HEK293 (cell line): ENCODE results near the gene MGST3.
A peak's percentile ranks its signal among the peaks of the same experiment; 100 is the strongest.

ENCODE experiments used
- GLIS2 ChIP-seq: fragments of 450-650 bp; formaldehyde crosslinking; IDR thresholded peaks from 2 replicates; pipeline ENCODE4 v1.5.1; 2016; ENCODE audit warnings: missing biosample characterization, missing genetic modification characterization
- HOXD13 ChIP-seq: sonication (generic); formaldehyde crosslinking; IDR thresholded peaks from 2 replicates; pipeline ENCODE4 v1.8.0; 2022; ENCODE audit warnings: missing genetic modification reagents, borderline replicate concordance
- IKZF3 ChIP-seq: fragments of 450-650 bp; IDR thresholded peaks from 2 replicates; pipeline ENCODE4 v1.5.0; 2018; ENCODE audit warnings: missing biosample characterization, mild to moderate bottlenecking, missing genetic modification characterization, moderate library complexity
- KLF16 ChIP-seq: fragments of 450-650 bp; formaldehyde crosslinking; IDR thresholded peaks from 2 replicates; pipeline ENCODE4 v1.5.1; 2017; ENCODE audit warnings: missing biosample characterization, missing genetic modification characterization
- KLF8 ChIP-seq: fragments of 450-650 bp; formaldehyde crosslinking; IDR thresholded peaks from 2 replicates; pipeline ENCODE4 v1.5.1; 2016; ENCODE audit warnings: missing biosample characterization, missing genetic modification characterization
- KLF9 ChIP-seq: fragments of 450-650 bp; formaldehyde crosslinking; IDR thresholded peaks from 2 replicates; pipeline ENCODE4 v1.5.1; 2016; ENCODE audit warnings: missing biosample characterization, missing genetic modification characterization, low read depth
- PRDM6 ChIP-seq: fragments of 450-650 bp; formaldehyde crosslinking; IDR thresholded peaks from 2 replicates; pipeline ENCODE4 v1.5.1; 2017; ENCODE audit warnings: missing biosample characterization, missing genetic modification characterization
- YY1 ChIP-seq: fragments of 450-650 bp; formaldehyde crosslinking; IDR thresholded peaks from 2 replicates; pipeline ENCODE4 v1.5.1; 2018; ENCODE audit warnings: missing biosample characterization, missing genetic modification characterization
- YY2 ChIP-seq: fragments of 450-650 bp; formaldehyde crosslinking; IDR thresholded peaks from 2 replicates; pipeline ENCODE4 v1.5.1; 2016; ENCODE audit warnings: missing biosample characterization, missing genetic modification characterization
- ZBTB8A ChIP-seq: fragments of 450-650 bp; formaldehyde crosslinking; IDR thresholded peaks from 2 replicates; pipeline ENCODE4 v1.5.1; 2016; ENCODE audit warnings: missing biosample characterization, missing genetic modification characterization
- ZEB2 ChIP-seq: fragments of 450-650 bp; formaldehyde crosslinking; IDR thresholded peaks from 2 replicates; pipeline ENCODE4 v1.5.1; 2016; ENCODE audit warnings: missing biosample characterization, missing genetic modification characterization
- ZFHX2 ChIP-seq: fragments of 450-650 bp; formaldehyde crosslinking; conservative IDR thresholded peaks from 2 replicates; pipeline ENCODE4 v1.5.1; 2016; ENCODE audit warnings: missing biosample characterization, missing genetic modification characterization
- ZFP69B ChIP-seq: fragments of 450-650 bp; formaldehyde crosslinking; IDR thresholded peaks from 2 replicates; pipeline ENCODE4 v1.5.1; 2016; ENCODE audit warnings: missing biosample characterization, missing genetic modification characterization
- ZIC2 ChIP-seq: fragments of 450-650 bp; formaldehyde crosslinking; IDR thresholded peaks from 2 replicates; pipeline ENCODE4 v1.5.1; 2016; ENCODE audit warnings: missing biosample characterization, missing genetic modification characterization
- ZNF133 ChIP-seq: fragments of 450-650 bp; formaldehyde crosslinking; IDR thresholded peaks from 2 replicates; pipeline ENCODE4 v1.5.1; 2016; ENCODE audit warnings: missing biosample characterization, missing genetic modification characterization
- ZNF138 ChIP-seq: fragments of 450-650 bp; formaldehyde crosslinking; IDR thresholded peaks from 2 replicates; pipeline ENCODE4 v1.5.1; 2016; ENCODE audit warnings: missing biosample characterization, missing genetic modification characterization, borderline replicate concordance
- ZNF146 ChIP-seq: fragments of 450-650 bp; formaldehyde crosslinking; IDR thresholded peaks from 2 replicates; pipeline ENCODE4 v1.5.1; 2016; ENCODE audit warnings: missing biosample characterization, missing genetic modification characterization
- ZNF155 ChIP-seq: fragments of 450-650 bp; formaldehyde crosslinking; IDR thresholded peaks from 2 replicates; pipeline ENCODE4 v1.5.1; 2016; ENCODE audit warnings: missing biosample characterization, missing genetic modification characterization
- ZNF221 ChIP-seq: fragments of 450-650 bp; formaldehyde crosslinking; IDR thresholded peaks from 2 replicates; pipeline ENCODE4 v1.5.1; 2017; ENCODE audit warnings: missing biosample characterization, missing genetic modification characterization, borderline replicate concordance
- ZNF239 ChIP-seq: fragments of 450-650 bp; formaldehyde crosslinking; IDR thresholded peaks from 2 replicates; pipeline ENCODE4 v1.5.1; 2016; ENCODE audit warnings: missing biosample characterization, missing genetic modification characterization
- ZNF292 ChIP-seq: fragments of 450-650 bp; formaldehyde crosslinking; IDR thresholded peaks from 2 replicates; pipeline ENCODE4 v1.5.1; 2016; ENCODE audit warnings: low read depth, missing biosample characterization, missing genetic modification characterization, borderline replicate concordance
- ZNF341 ChIP-seq: fragments of 450-650 bp; formaldehyde crosslinking; IDR thresholded peaks from 2 replicates; pipeline ENCODE4; 2016; ENCODE audit warnings: low read depth, missing biosample characterization, missing genetic modification characterization
- ZNF362 ChIP-seq: fragments of 450-650 bp; formaldehyde crosslinking; IDR thresholded peaks from 2 replicates; pipeline ENCODE4 v1.5.1; 2016; ENCODE audit warnings: missing biosample characterization, missing genetic modification characterization
- ZNF449 ChIP-seq: fragments of 450-650 bp; formaldehyde crosslinking; IDR thresholded peaks from 2 replicates; pipeline ENCODE4 v1.5.1; 2017; ENCODE audit warnings: missing biosample characterization, mild to moderate bottlenecking, missing genetic modification characterization, moderate library complexity
- ZNF473 ChIP-seq: fragments of 450-650 bp; formaldehyde crosslinking; IDR thresholded peaks from 2 replicates; pipeline ENCODE4 v1.5.1; 2017; ENCODE audit warnings: missing biosample characterization, missing genetic modification characterization
- ZNF521 ChIP-seq: fragments of 450-650 bp; formaldehyde crosslinking; IDR thresholded peaks from 2 replicates; pipeline ENCODE4 v1.5.1; 2017; ENCODE audit warnings: missing biosample characterization, mild to moderate bottlenecking, missing genetic modification characterization
- ZNF629 ChIP-seq: fragments of 450-650 bp; formaldehyde crosslinking; IDR thresholded peaks from 2 replicates; pipeline ENCODE4 v1.5.1; 2017; ENCODE audit warnings: missing biosample characterization, missing genetic modification characterization
- ZNF768 ChIP-seq: fragments of 450-650 bp; formaldehyde crosslinking; IDR thresholded peaks from 2 replicates; pipeline ENCODE4 v1.5.1; 2018; ENCODE audit warnings: missing biosample characterization, mild to moderate bottlenecking, missing genetic modification characterization
- ZNF830 ChIP-seq: fragments of 450-650 bp; IDR thresholded peaks from 2 replicates; pipeline ENCODE4 v1.5.0; 2018; ENCODE audit warnings: missing biosample characterization, missing genetic modification characterization, low read depth, mild to moderate bottlenecking, moderate library complexity
- TF ChIP-seq, protein P1 (sequence below): fragments of 450-650 bp; formaldehyde crosslinking; IDR thresholded peaks from 2 replicates; pipeline ENCODE4 v1.5.1; 2016; ENCODE audit warnings: missing biosample characterization, missing genetic modification characterization
- TF ChIP-seq, protein P2 (sequence below): fragments of 450-650 bp; formaldehyde crosslinking; IDR thresholded peaks from 2 replicates; pipeline ENCODE4 v1.5.1; 2016; ENCODE audit warnings: missing biosample characterization, missing genetic modification characterization

Gene MGST3

DNA sequence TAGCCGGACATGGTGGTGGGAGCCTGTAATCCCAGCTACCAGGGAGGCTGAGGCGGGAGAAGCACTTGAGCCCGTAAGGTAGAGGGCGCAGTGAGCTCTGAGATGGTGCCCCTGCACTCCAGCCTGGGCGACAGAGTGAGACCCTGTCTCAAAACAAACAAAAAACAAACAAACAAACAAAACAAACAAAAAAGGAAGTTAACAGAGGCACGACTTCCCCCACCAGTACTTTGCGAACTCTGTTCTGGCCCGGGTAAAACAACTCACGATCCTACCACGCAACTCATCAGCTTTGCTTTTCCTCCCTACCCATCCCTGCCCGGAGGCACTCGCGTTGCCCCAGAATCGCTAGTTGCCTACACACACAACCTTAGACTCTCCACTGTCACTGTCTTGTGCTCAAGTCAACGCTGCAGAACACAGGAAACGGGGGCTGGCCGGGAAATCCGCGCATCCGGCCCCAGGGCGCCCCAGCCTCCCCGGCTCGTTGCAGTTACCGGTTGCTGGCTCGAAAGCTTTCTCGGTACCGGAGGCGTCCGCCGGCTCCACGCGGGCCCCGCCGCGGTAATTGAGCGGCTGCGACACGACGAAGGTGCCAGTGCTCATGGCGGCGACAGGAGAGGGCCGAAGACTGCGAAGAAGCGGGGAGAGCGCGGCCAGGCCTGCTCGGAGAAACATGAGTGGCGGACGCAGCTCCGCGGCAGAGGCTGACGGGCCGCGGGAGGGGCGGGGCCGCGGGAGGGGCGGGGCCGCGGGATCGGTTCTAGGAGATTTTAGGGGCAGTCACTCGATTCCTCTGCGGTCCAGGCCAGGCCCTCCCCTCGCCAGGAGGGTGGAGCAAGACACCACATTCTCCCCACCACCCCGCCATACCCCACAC lies 67.1 kb downstream of the MGST3 start, which contains the start of gene ALDH9A1 (continued):
- peak; percentile 50 for TF ChIP-seq ZNF341 (tag by site-specific recombination)
- peak; percentile 53; the same call in 1 of the 2 replicates for TF ChIP-seq ZNF629 (tag by site-specific recombination)
- TF ChIP-seq, protein P1, sequence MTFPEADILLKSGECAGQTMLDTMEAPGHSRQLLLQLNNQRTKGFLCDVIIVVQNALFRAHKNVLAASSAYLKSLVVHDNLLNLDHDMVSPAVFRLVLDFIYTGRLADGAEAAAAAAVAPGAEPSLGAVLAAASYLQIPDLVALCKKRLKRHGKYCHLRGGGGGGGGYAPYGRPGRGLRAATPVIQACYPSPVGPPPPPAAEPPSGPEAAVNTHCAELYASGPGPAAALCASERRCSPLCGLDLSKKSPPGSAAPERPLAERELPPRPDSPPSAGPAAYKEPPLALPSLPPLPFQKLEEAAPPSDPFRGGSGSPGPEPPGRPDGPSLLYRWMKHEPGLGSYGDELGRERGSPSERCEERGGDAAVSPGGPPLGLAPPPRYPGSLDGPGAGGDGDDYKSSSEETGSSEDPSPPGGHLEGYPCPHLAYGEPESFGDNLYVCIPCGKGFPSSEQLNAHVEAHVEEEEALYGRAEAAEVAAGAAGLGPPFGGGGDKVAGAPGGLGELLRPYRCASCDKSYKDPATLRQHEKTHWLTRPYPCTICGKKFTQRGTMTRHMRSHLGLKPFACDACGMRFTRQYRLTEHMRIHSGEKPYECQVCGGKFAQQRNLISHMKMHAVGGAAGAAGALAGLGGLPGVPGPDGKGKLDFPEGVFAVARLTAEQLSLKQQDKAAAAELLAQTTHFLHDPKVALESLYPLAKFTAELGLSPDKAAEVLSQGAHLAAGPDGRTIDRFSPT (tag by site-specific recombination), result no peak
- peak; percentile 93 for TF ChIP-seq KLF9
- TF ChIP-seq ZIC2 (tag by site-specific recombination), result no peak
- TF ChIP-seq ZNF221 (tag by site-specific recombination), result no peak
- no peak for TF ChIP-seq PRDM6 (tag by site-specific recombination)
- no peak for TF ChIP-seq ZNF292 (tag by site-specific recombination)
- TF ChIP-seq ZNF768 (tag by site-specific recombination), result no peak
- peak; percentile 96 for TF ChIP-seq ZEB2 (tag by site-specific recombination)
- no peak for TF ChIP-seq ZNF830 (tag by site-specific recombination)
- no peak for TF ChIP-seq ZFP69B
- no peak for TF ChIP-seq ZNF239 (tag by site-specific recombination)
- TF ChIP-seq KLF8 (tag by site-specific recombination), result peak; percentile 63
- TF ChIP-seq ZNF521, result no peak
- peak; percentile 89 for TF ChIP-seq KLF16
- TF ChIP-seq ZNF146 (tag by site-specific recombination), result no peak
- TF ChIP-seq YY2 (tag by site-specific recombination), result no peak
- TF ChIP-seq IKZF3 (tag by site-specific recombination), result no peak
- peak; percentile 69 for TF ChIP-seq YY1
- TF ChIP-seq ZNF449 (tag by site-specific recombination), result 0 out of 2 replicates have a peak, but pooled peaks have one; percentile 18
- TF ChIP-seq ZNF473 (tag by site-specific recombination), result no peak
- peak; percentile 79; the same call in 1 of the 2 replicates for TF ChIP-seq GLIS2
- no peak for TF ChIP-seq HOXD13 (CRISPR knock-in tag)
- no peak for TF ChIP-seq ZNF362 (tag by site-specific recombination)
- TF ChIP-seq ZNF155 (tag by site-specific recombination), result no peak
- TF ChIP-seq, protein P2, sequence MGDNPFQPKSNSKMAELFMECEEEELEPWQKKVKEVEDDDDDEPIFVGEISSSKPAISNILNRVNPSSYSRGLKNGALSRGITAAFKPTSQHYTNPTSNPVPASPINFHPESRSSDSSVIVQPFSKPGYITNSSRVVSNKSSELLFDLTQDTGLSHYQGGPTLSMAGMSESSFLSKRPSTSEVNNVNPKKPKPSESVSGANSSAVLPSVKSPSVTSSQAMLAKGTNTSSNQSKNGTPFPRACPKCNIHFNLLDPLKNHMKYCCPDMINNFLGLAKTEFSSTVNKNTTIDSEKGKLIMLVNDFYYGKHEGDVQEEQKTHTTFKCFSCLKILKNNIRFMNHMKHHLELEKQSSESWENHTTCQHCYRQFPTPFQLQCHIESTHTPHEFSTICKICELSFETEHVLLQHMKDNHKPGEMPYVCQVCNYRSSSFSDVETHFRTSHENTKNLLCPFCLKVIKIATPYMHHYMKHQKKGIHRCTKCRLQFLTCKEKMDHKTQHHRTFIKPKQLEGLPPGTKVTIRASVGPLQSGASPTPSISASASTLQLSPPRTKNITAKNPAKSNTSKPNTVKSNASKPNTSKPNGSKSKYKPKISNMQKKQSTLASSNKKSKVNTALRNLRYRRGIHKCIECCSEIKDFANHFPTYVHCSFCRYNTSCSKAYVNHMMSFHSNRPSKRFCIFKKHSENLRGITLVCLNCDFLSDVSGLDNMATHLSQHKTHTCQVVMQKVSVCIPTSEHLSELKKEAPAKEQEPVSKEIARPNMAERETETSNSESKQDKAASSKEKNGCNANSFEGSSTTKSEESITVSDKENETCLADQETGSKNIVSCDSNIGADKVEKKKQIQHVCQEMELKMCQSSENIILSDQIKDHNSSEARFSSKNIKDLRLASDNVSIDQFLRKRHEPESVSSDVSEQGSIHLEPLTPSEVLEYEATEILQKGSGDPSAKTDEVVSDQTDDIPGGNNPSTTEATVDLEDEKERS, result peak; percentile 72
- TF ChIP-seq ZBTB8A (tag by site-specific recombination), result peak; percentile 95
- TF ChIP-seq ZNF133 (tag by site-specific recombination), result no peak
- 0 out of 2 replicates have a peak, but pooled peaks have one; percentile 5 for TF ChIP-seq ZFHX2 (tag by site-specific recombination)
- TF ChIP-seq ZNF138 (tag by site-specific recombination), result no peak
